Measurements from ENCODE around the gene S100P. TPM values are rescaled to one million over a fixed set of nuclear protein-coding genes. Genes with fewer than 3 reads are reported as not detected.
A peak's percentile ranks its signal among the peaks of the same experiment; 100 is the strongest.
"Not testable (repeated sequence)": the region's sequence is repeated elsewhere in the genome, so short reads cannot be mapped to it uniquely, and the experiment has no call there.

The S100P gene
- 2.1 TPM for total RNA-seq
- 1 to 10 TPM in 6 of 8 donors, under 1 TPM in 2; 0.41 to 3.9 (median 1.4) TPM for polyA plus RNA-seq (ENCODE audit: insufficient read depth in 1 of 8, insufficient read length in 8 of 8, low replicate concordance in 1 of 8)
- long read RNA-seq, donor 1 = 0 reads
- long read RNA-seq, donor 2, partial matches to known transcripts = 0 of 2 reads
- long read RNA-seq, donor 2, other reads (novel, unspliced or antisense) = 0 of 2 reads
- long read RNA-seq, donor 3 = 0 reads
- long read RNA-seq, donor 4 = 0 reads
- long read RNA-seq, donor 5, partial matches to known transcripts = 0 of 1 reads
- long read RNA-seq, donor 5, other reads (novel, unspliced or antisense) = 0 of 1 reads
- long read RNA-seq, donor 6 = 0 reads
- long read RNA-seq, donor 7, transcript S100P-201 (2 exons, 1,279 nt) = major isoform, 5 of 5 reads
- long read RNA-seq, donor 7, partial matches to known transcripts = 0 of 5 reads
- long read RNA-seq, donor 7, other reads (novel, unspliced or antisense) = 0 of 5 reads
- long read RNA-seq, donor 8, partial matches to known transcripts = 0 of 1 reads
- long read RNA-seq, donor 8, other reads (novel, unspliced or antisense) = 0 of 1 reads
- long read RNA-seq, donor 9, partial matches to known transcripts = 0 of 1 reads
- long read RNA-seq, donor 9, other reads (novel, unspliced or antisense) = 0 of 1 reads
- long read RNA-seq, donor 10 = 0 reads
- long read RNA-seq, donor 11 = 0 reads

DNA sequence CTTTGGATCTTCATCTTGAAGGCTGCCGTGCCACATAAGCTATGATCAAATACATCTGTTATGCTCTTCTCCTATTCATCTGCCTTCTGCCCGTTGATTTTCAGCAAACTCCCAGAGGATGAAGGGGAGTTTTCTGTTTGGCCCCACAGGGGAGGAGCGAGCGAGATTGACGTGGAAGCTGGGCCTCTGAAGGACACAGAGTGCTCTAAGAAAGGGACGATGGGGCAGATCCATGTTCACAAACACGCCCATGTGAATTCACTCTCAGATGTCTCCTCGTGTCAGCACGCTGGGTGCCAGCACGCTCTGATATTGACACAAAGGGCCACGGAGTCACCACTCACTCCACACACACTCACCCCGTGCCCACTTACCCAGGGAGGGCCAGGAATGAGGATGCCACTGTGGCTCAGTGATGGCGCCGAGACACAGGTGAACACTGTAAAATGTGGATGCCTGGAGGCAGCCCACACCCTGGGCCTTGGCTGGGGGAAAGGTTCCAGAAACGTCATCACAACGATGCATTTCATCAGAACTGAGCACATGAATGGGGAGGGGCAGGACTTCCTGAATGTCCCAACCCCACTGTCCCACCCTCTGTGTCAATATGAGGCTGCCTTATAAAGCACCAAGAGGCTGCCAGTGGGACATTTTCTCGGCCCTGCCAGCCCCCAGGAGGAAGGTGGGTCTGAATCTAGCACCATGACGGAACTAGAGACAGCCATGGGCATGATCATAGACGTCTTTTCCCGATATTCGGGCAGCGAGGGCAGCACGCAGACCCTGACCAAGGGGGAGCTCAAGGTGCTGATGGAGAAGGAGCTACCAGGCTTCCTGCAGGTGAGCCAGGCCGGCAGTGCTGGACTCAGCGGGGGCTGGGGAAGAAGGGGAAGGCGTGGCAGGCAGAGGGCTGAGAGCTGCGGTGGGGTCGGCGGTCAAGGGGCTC lies at the start of gene S100P:
S100P (plus strand) TSS at position 648 of the 946 bp plus-strand sequence; CDS start at position 703, 55 bp downstream.
- peak within 1 kb of the TSS; percentile 44 for H3K27ac ChIP-seq (ENCODE audit: low read length)
- no peaks in the 10 kb centered on the region for H3K36me3 ChIP-seq (ENCODE audit: control insufficient read depth, insufficient read depth, low read length)
- H3K9me3 ChIP-seq (replicated peaks; ENCODE audit: control insufficient read depth, low read depth, low read length) = no peaks in the 10 kb centered on the region
- H3K4me1 ChIP-seq (ENCODE audit: control insufficient read depth, insufficient read depth, low read length) = peaks cover 30% of the 10 kb centered on the region
- DNase-seq = no peak
- H3K4me3 ChIP-seq (ENCODE audit: low read length) = no peak within 1 kb of the TSS
- no peaks in the 10 kb centered on the region for H3K27me3 ChIP-seq (ENCODE audit: control insufficient read depth, insufficient read depth, low read length)
- WGBS (ENCODE audit: insufficient coverage) = 70% methylated on average over 24 of the region's 29 CpGs

GRCh38 chr4:6644792-6645530 lies 48.7 kb upstream of the S100P start:
- Histone ChIP-seq H3K4me1 (ENCODE audit: control insufficient read depth, insufficient read depth, low read length) (peaks cover 18% of the 10 kb centered on the region), H3K9me3 (replicated peaks; ENCODE audit: control insufficient read depth, low read depth, low read length) (no peaks in the 10 kb centered on the region), H3K27ac (ENCODE audit: low read length) (no peak overlapping the region), H3K36me3 (ENCODE audit: control insufficient read depth, insufficient read depth, low read length) (peaks cover 18% of the 10 kb centered on the region), H3K27me3 (ENCODE audit: control insufficient read depth, insufficient read depth, low read length) (no peaks in the 10 kb centered on the region), H3K4me3 (ENCODE audit: low read length) (no peak overlapping the region)
- DNase-seq = no peak
- 100% methylated on average over 2 of the region's 5 CpGs for WGBS (ENCODE audit: insufficient coverage)

DNA sequence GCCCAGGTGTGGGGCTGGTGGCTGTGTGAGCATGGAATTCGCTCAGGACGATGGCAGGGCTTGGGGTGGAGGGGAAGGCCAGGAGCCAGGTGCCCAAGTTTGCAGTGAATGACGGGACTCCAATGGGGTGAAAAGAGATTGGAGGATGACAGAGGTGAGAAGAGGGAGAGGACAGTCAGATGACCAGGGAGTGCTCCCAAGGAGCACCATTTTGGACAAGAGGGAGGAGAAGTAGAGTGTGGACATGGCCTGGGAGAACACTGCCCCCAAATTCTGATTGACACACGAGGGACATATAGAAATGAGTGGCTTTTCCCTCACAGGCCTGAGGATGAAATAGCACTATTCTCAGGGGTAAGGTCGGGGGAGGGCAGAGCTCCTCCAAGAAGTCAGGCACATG lies 46.5 kb upstream of the S100P start:
- Histone ChIP-seq H3K27me3 (ENCODE audit: control insufficient read depth, insufficient read depth, low read length) (no peaks in the 10 kb centered on the region), H3K4me1 (ENCODE audit: control insufficient read depth, insufficient read depth, low read length) (peaks cover 10% of the 10 kb centered on the region), H3K36me3 (ENCODE audit: control insufficient read depth, insufficient read depth, low read length) (peaks cover 13% of the 10 kb centered on the region), H3K27ac (ENCODE audit: low read length) (no peak overlapping the region), H3K4me3 (ENCODE audit: low read length) (no peak overlapping the region), H3K9me3 (replicated peaks; ENCODE audit: control insufficient read depth, low read depth, low read length) (no peaks in the 10 kb centered on the region)
- DNase-seq = no peak
- 77% methylated on average over 5 of the region's 5 CpGs for WGBS (ENCODE audit: insufficient coverage)

- no peaks in the 10 kb centered on the region for H3K27me3 ChIP-seq (ENCODE audit: control insufficient read depth, insufficient read depth, low read length)
- H3K27ac ChIP-seq (ENCODE audit: low read length) = no peak overlapping the region
- H3K36me3 ChIP-seq (ENCODE audit: control insufficient read depth, insufficient read depth, low read length) = peaks cover 8% of the 10 kb centered on the region
- DNase-seq = no peak
- H3K9me3 ChIP-seq (replicated peaks; ENCODE audit: control insufficient read depth, low read depth, low read length) = no peaks in the 10 kb centered on the region
- WGBS (ENCODE audit: insufficient coverage) = 58% methylated on average over 6 of the region's 6 CpGs
- H3K4me1 ChIP-seq (ENCODE audit: control insufficient read depth, insufficient read depth, low read length) = peaks cover 6% of the 10 kb centered on the region
- H3K4me3 ChIP-seq (ENCODE audit: low read length) = no peak overlapping the region
Measured at GRCh38 chr4:6647582-6648230, 46.0 kb upstream of the S100P start.

GRCh38 chr4:6649216-6649615 lies 44.5 kb upstream of the S100P start:
- no peaks in the 10 kb centered on the region for H3K9me3 ChIP-seq (replicated peaks; ENCODE audit: control insufficient read depth, low read depth, low read length)
- no peak for DNase-seq
- H3K27me3 ChIP-seq (ENCODE audit: control insufficient read depth, insufficient read depth, low read length) = no peaks in the 10 kb centered on the region
- no peaks in the 10 kb centered on the region for H3K4me1 ChIP-seq (ENCODE audit: control insufficient read depth, insufficient read depth, low read length)
- no peaks in the 10 kb centered on the region for H3K36me3 ChIP-seq (ENCODE audit: control insufficient read depth, insufficient read depth, low read length)
- H3K27ac ChIP-seq (ENCODE audit: low read length) = no peak overlapping the region
- WGBS (ENCODE audit: insufficient coverage) = no CpG with 5 or more reads among the region's 8 CpGs
- no peak overlapping the region for H3K4me3 ChIP-seq (ENCODE audit: low read length)

- H3K4me3 ChIP-seq (ENCODE audit: low read length); H3K36me3 ChIP-seq (ENCODE audit: control insufficient read depth, insufficient read depth, low read length); H3K9me3 ChIP-seq (replicated peaks; ENCODE audit: control insufficient read depth, low read depth, low read length); H3K4me1 ChIP-seq (ENCODE audit: control insufficient read depth, insufficient read depth, low read length); H3K27ac ChIP-seq (ENCODE audit: low read length); DNase-seq: not testable (repeated sequence)
- peaks cover 20% of the 10 kb centered on the region for H3K27me3 ChIP-seq (ENCODE audit: control insufficient read depth, insufficient read depth, low read length)
- WGBS (ENCODE audit: insufficient coverage) = no CpG with 5 or more reads among the region's 3 CpGs
Measured at GRCh38 chr4:6654211-6654610, 39.5 kb upstream of the S100P start.

GRCh38 chr4:6655291-6655690 lies 38.4 kb upstream of the S100P start:
- H3K36me3 ChIP-seq (ENCODE audit: control insufficient read depth, insufficient read depth, low read length); DNase-seq; H3K4me1 ChIP-seq (ENCODE audit: control insufficient read depth, insufficient read depth, low read length); H3K27ac ChIP-seq (ENCODE audit: low read length); H3K4me3 ChIP-seq (ENCODE audit: low read length); H3K9me3 ChIP-seq (replicated peaks; ENCODE audit: control insufficient read depth, low read depth, low read length): not testable (repeated sequence)
- WGBS (ENCODE audit: insufficient coverage) = no CpG with 5 or more reads among the region's 2 CpGs
- peaks cover 25% of the 10 kb centered on the region for H3K27me3 ChIP-seq (ENCODE audit: control insufficient read depth, insufficient read depth, low read length)

DNA sequence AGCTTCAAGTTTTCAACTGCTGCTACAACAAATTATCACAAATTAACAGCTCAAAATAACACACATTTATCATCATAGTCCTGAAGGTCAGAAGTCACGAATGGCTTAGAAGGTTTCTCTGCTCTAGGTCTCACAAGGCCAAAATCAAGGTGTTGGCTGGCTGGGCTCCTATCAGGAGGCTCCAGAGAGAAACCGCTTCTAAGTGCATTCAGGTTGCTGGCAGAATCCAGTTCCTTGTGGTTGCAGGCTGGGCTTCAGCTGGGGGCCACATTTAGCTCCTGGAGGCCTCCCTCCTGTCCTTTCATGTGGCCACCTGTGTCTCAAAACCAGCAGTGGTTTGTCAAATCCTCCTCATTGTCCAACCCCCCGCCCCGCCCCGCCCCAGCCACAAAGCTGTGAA lies 37.8 kb upstream of the S100P start:
- Histone ChIP-seq H3K4me3 (ENCODE audit: low read length) (no peak overlapping the region), H3K9me3 (replicated peaks; ENCODE audit: control insufficient read depth, low read depth, low read length) (no peaks in the 10 kb centered on the region), H3K27ac (ENCODE audit: low read length) (no peak overlapping the region), H3K27me3 (ENCODE audit: control insufficient read depth, insufficient read depth, low read length) (peaks cover 25% of the 10 kb centered on the region), H3K36me3 (ENCODE audit: control insufficient read depth, insufficient read depth, low read length) (no peaks in the 10 kb centered on the region), H3K4me1 (ENCODE audit: control insufficient read depth, insufficient read depth, low read length) (peaks cover 4% of the 10 kb centered on the region)
- DNase-seq = no peak
- 90% methylated on average over 5 of the region's 5 CpGs for WGBS (ENCODE audit: insufficient coverage)

All from muscle of leg (tissue), 16 donors.